Measurements from ENCODE around the gene RPN1. TPM values are rescaled to one million over a fixed set of nuclear protein-coding genes. Genes with fewer than 3 reads are reported as not detected.
A peak's percentile ranks its signal among the peaks of the same experiment; 100 is the strongest.

The RPN1 gene
- total RNA-seq, 6 donors from 2014 or later = 81.7 to 321 (median 218) TPM

DNA sequence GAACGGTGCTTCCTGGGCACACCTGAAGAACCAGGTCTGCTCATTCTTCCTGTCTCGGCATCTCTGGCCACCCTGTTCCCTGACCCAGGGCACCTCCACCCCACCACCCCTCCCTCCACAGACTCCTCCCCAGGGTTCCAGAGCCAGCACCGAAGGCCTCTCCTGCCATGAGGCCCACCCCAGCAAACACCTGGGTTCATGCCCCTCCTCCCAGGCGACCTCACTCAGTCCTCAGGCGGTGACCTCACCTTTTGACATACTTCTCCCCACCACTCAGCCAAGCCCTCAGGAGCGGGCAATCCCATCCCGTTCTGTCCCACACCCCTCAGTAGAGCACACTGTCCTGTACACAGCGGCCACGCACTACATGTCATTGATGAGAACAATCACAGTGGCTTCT lies 72.3 kb downstream of the RPN1 start:
- peaks cover 0 to 5% (median 4%) of the 10 kb centered on the region in 4 donors for H3K9me3 ChIP-seq
- no peak overlapping the region for H3K27ac ChIP-seq
- no peak for TF ChIP-seq POLR2AphosphoS5 (IDR thresholded peaks at IDR 0.05)
- no peak for TF ChIP-seq CTCF (IDR thresholded peaks at IDR 0.05)
- no peak for TF ChIP-seq POLR2A (IDR thresholded peaks at IDR 0.05)
- no peak for TF ChIP-seq EP300 (IDR thresholded peaks at IDR 0.05)
- H3K27me3 ChIP-seq = no peaks in the 10 kb centered on the region
- H3K36me3 ChIP-seq = no peaks in the 10 kb centered on the region
- ATAC-seq (ENCODE audit: low FRiP score in 2 of 2) = no peak
- no peak for DNase-seq
- H3K4me3 ChIP-seq = no peak overlapping the region
- peaks cover 0 to 6% (median 4%) of the 10 kb centered on the region in 4 donors for H3K4me1 ChIP-seq
- 79 to 83% methylated on average over 9 of the region's 9 CpGs for WGBS, 2 donors

GRCh38 chr3:128577711-128578110 lies 72.9 kb downstream of the RPN1 start:
- Histone ChIP-seq H3K27ac (no peak overlapping the region), H3K27me3 (no peaks in the 10 kb centered on the region), H3K4me3 (no peak overlapping the region), H3K9me3 (peaks cover 0 to 5% (median 4%) of the 10 kb centered on the region in 4 donors), H3K36me3 (no peaks in the 10 kb centered on the region), H3K4me1 (peaks cover 5 to 12% (median 9%) of the 10 kb centered on the region in 4 donors)
- 78 to 85% methylated on average over 8 to 9 of the region's 10 CpGs for WGBS, 2 donors
- no peak for DNase-seq
- no peak for ATAC-seq (ENCODE audit: low FRiP score in 2 of 2)
- TF ChIP-seq POLR2A (IDR thresholded peaks at IDR 0.05) = no peak

- Histone ChIP-seq H3K9me3 (peaks cover 0 to 5% (median 4%) of the 10 kb centered on the region in 4 donors), H3K4me3 (no peak overlapping the region), H3K4me1 (peaks cover 5 to 21% (median 17%) of the 10 kb centered on the region in 4 donors), H3K27me3 (no peaks in the 10 kb centered on the region), H3K36me3 (no peaks in the 10 kb centered on the region), H3K27ac (no peak overlapping the region)
- DNase-seq (no peak), ATAC-seq (ENCODE audit: low FRiP score in 2 of 2) (no peak)
- WGBS, 2 donors = 83 to 84% methylated on average over 7 of the region's 10 CpGs
- no peak for TF ChIP-seq CTCF (IDR thresholded peaks at IDR 0.05)
- TF ChIP-seq EP300 (IDR thresholded peaks at IDR 0.05) = no peak
- TF ChIP-seq POLR2AphosphoS5 (IDR thresholded peaks at IDR 0.05) = no peak
- TF ChIP-seq POLR2A (IDR thresholded peaks at IDR 0.05) = no peak
These were observed 74.3 kb downstream of the RPN1 start for GRCh38 chr3:128576290-128576689.

DNA sequence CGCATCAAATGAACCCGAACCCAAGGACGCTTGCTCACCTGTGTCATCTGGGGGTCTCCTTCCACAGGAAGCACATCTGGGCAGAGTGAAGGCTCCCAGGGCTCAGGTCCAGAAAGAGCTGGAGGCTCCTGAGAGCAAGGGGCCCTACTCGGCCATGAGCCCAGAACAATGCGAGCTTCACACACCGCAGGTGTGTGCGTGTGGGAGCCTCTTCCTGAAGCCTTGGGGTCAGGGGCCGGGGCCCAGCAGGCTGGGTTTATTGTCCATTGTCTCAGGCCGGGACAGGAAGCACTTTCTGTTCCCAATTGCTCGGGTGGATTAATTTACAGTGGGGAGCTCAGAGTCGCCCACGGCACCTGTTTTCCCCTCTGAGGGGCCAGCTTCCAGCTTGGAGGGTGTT lies 74.8 kb downstream of the RPN1 start:
- H3K36me3 ChIP-seq = no peaks in the 10 kb centered on the region
- H3K27me3 ChIP-seq = no peaks in the 10 kb centered on the region
- peaks cover 0 to 5% (median 4%) of the 10 kb centered on the region in 4 donors for H3K9me3 ChIP-seq
- no peak overlapping the region for H3K4me3 ChIP-seq
- H3K27ac ChIP-seq = no peak overlapping the region
- TF ChIP-seq CTCF (IDR thresholded peaks at IDR 0.05) = no peak
- TF ChIP-seq POLR2A (IDR thresholded peaks at IDR 0.05) = no peak
- no peak for TF ChIP-seq EP300 (IDR thresholded peaks at IDR 0.05)
- TF ChIP-seq POLR2AphosphoS5 (IDR thresholded peaks at IDR 0.05) = no peak
- ATAC-seq (ENCODE audit: low FRiP score in 2 of 2) (no peak), DNase-seq (no peak)
- WGBS, 2 donors = 61 to 92% methylated on average over 3 to 12 of the region's 12 CpGs
- peaks cover 5 to 21% (median 17%) of the 10 kb centered on the region in 4 donors for H3K4me1 ChIP-seq

DNA sequence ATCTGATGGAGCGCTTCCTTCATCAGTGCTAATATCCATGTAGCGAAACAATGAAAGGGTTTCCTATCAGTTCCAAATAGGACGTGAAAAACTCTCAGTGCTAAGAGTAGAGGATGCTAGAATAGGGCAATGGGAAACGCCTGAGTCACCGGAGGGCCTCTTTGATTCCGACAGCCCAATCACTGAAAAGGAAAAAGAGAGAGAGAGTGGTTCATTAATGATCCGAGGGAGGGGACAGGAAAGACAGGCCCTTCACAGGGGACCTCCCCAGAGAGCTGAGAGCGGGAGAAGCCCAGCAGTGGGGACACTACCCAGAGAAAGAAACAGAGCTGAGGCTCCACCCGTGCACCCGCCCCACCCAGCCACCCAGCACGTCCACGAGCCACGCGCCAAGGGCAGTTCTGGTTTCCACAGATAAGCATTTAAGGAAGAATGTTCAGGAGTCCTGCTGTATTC lies 76.9 kb downstream of the RPN1 start:
- 29 to 35% methylated on average over 8 to 14 of the region's 14 CpGs for WGBS, 2 donors
- H3K36me3 ChIP-seq = no peaks in the 10 kb centered on the region
- ATAC-seq (ENCODE audit: low FRiP score in 2 of 2) (peak in 1 of 2 donors; percentile 17), DNase-seq (no peak)
- H3K9me3 ChIP-seq = no peaks in the 10 kb centered on the region
- H3K27me3 ChIP-seq = no peaks in the 10 kb centered on the region
- peak in 1 of 2 donors; percentile 38 for TF ChIP-seq POLR2AphosphoS5 (IDR thresholded peaks at IDR 0.05)
- no peak for TF ChIP-seq POLR2A (IDR thresholded peaks at IDR 0.05)
- no peak for TF ChIP-seq CTCF (IDR thresholded peaks at IDR 0.05)
- no peak for TF ChIP-seq EP300 (IDR thresholded peaks at IDR 0.05)
- peaks cover 5 to 27% (median 17%) of the 10 kb centered on the region in 4 donors for H3K4me1 ChIP-seq
- H3K27ac ChIP-seq = peak overlapping the region; percentile 57 to 76 (median 70)
- H3K4me3 ChIP-seq = no peak overlapping the region
